Gastroesophageal sphincter (tissue), 4 donors: ENCODE measurements around the gene TFF3. TPM values are rescaled to one million over a fixed set of nuclear protein-coding genes. Genes with fewer than 3 reads are reported as not detected.

Source experiments
- ATAC-seq: fragments of 150-250 bp; one replicate; pipeline ENCODE4 v1.9.1; 2016; ENCODE audit warnings: mild to moderate bottlenecking, moderate library complexity
- H3K27ac ChIP-seq, 4 donors: fragments of 200-600 bp; sonication (generic) in 3 of 4; 1 replicate in 3 of 4; 2 replicates in 1 of 4; pipeline ENCODE4 v1.5.1; 2016 to 2019
- H3K27me3 ChIP-seq: fragments of 200-600 bp; sonication (generic); one replicate; pipeline ENCODE4 v1.5.1; 2019
- H3K36me3 ChIP-seq, 2 donors: fragments of 200-600 bp; sonication (generic); one replicate each; pipeline ENCODE4 v1.5.1; 2019; ENCODE audit warnings: control low read depth in 1 of 2
- H3K4me1 ChIP-seq, 3 donors: fragments of 200-600 bp; sonication (generic); 1 replicate in 2 of 3; 2 replicates in 1 of 3; pipeline ENCODE4 v1.5.1; 2016 to 2019; ENCODE audit warnings: control low read depth in 2 of 3
- H3K4me3 ChIP-seq, 2 donors: fragments of 200-600 bp; sonication (generic); one replicate each; pipeline ENCODE4 v1.5.1; 2019; ENCODE audit warnings: mild to moderate bottlenecking in 1 of 2, moderate library complexity in 1 of 2
- H3K9me3 ChIP-seq, 3 donors: fragments of 200-600 bp; sonication (generic); one replicate each; pipeline ENCODE4 v1.5.1; 2017 to 2019; ENCODE audit warnings: control low read depth in 2 of 3
- CTCF ChIP-seq, 4 experiments: fragments of 200-600 bp in 2 of 4; fragments of 450-650 bp in 2 of 4; sonication (generic) in 1 of 4; IDR thresholded peaks; one replicate each; pipeline ENCODE4 v1.5.1; 2017 to 2019; ENCODE audit warnings: antibody characterized with exemption in 4 of 4, mild to moderate bottlenecking in 2 of 4, moderate library complexity in 2 of 4
- EP300 ChIP-seq: sonication (generic); formaldehyde crosslinking; IDR thresholded peaks from one replicate; pipeline ENCODE4 v1.6.1; 2017; ENCODE audit warnings: antibody characterized with exemption, mild to moderate bottlenecking
- POLR2A ChIP-seq, 2 donors: fragments of 450-650 bp; IDR thresholded peaks; one replicate each; pipeline ENCODE4 v1.6.1; 2017; ENCODE audit warnings: antibody characterized with exemption in 2 of 2, mild to moderate bottlenecking in 2 of 2, moderate library complexity in 1 of 2
- POLR2AphosphoS5 ChIP-seq: sonication (generic); formaldehyde crosslinking; IDR thresholded peaks from one replicate; pipeline ENCODE4 v1.6.1; 2017; ENCODE audit warnings: antibody characterized with exemption
- WGBS, 2 donors: methylation state at CpG; one replicate each; pipeline ENCODE4 v1.1.5; 2018; ENCODE audit warnings: low coverage in 1 of 2; 5-methylcytosine and 5-hydroxymethylcytosine counted together
- total RNA-seq, 4 donors: library from RNA; depleted of rRNA; stranded (reverse); fragments of >200 nt; gene quantifications; one replicate each; pipeline ENCODE4 v1.1.0, GENCODE V29; 2016

TFF3 gene
- total RNA-seq, 4 donors from 2014 or later, result 6.4 to 18.2 (median 10.5) TPM

DNA sequence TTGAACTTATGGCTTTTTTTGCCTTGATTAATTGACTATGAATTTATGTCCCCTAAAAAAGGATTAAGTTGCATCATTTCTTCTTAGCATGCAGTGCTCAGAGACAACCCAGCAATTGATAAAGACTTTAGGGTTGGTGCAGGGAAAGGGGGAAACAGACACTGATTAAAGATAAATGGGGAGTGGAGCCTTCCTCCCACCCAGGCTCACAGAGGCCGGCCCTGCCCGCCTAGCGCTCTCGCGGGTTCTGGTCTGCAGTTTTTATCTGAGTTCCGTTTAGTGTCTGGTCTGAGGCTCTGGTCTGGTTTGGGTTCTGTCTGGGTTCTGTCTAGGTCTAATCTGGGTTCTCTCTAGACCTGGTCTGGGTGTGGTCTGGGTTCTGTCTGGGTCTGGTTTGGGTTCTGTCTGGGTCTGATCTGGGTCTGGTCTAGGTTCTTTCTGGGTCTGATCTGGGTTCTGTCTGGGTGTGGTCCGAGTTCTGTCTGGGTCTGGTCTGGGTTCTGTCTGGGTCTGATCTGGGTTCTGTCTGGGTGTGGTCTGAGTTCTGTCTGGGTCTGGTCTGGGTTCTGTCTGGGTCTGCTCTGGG lies 48.1 kb downstream of the TFF3 start:
- no peak for ATAC-seq
- WGBS, 2 donors, result 87 to 89% methylated on average over 5 to 6 of the region's 7 CpGs
- H3K27me3 ChIP-seq, result no peaks in the 10 kb centered on the region

DNA sequence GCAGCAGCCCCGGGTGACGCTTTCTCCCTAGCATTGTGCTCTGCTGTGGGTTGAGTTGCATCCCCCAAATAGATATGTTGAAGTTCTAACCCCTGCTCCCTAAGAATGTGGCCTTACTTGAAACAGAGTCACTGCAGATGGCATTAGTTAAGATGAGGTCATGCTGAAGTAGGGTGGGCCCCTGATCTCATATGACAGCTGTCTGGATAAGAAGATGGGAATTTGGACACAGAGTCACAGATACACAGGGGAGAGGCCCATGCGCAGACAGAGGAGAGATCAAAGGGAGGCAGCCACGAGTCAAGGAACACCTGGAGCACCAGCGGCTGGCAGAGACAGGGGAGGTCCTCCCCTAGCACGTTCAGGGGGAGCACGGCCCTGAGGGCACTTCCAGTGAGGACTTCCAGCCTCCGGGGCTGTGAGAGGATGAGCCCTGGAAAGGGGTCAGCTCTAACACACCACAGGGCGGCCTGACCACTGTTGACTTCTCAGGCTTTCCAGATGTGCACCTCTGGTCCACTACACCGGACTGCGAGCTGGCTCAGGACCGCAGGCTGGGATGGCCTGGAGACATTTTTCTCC lies 49.9 kb downstream of the TFF3 start:
- H3K36me3 ChIP-seq, result no peaks in the 10 kb centered on the region
- no peaks in the 10 kb centered on the region for H3K9me3 ChIP-seq
- no peak overlapping the region for H3K4me3 ChIP-seq
- no peaks in the 10 kb centered on the region for H3K27me3 ChIP-seq
- no peak overlapping the region for H3K27ac ChIP-seq
- peaks cover 0 to 37% (median 25%) of the 10 kb centered on the region in 3 donors for H3K4me1 ChIP-seq
- TF ChIP-seq CTCF (IDR thresholded peaks at IDR 0.05), result no peak
- no peak for TF ChIP-seq EP300
- no peak for TF ChIP-seq POLR2A (IDR thresholded peaks at IDR 0.05)
- TF ChIP-seq POLR2AphosphoS5, result no peak
- ATAC-seq, result no peak
- WGBS, 2 donors, result 79% methylated on average over 7 of the region's 12 CpGs

More for the DNA sequence above, 48.1 kb downstream of the TFF3 start:
- Histone ChIP-seq H3K4me1 (peaks cover 0 to 20% (median 17%) of the 10 kb centered on the region in 3 donors), H3K9me3 (no peaks in the 10 kb centered on the region), H3K36me3 (peaks cover 0 to 12% of the 10 kb centered on the region in 2 donors), H3K27ac (no peak overlapping the region), H3K4me3 (no peak overlapping the region)
- TF ChIP-seq POLR2AphosphoS5 (no peak), CTCF (IDR thresholded peaks at IDR 0.05) (no peak), EP300 (no peak), POLR2A (IDR thresholded peaks at IDR 0.05) (no peak)

DNA sequence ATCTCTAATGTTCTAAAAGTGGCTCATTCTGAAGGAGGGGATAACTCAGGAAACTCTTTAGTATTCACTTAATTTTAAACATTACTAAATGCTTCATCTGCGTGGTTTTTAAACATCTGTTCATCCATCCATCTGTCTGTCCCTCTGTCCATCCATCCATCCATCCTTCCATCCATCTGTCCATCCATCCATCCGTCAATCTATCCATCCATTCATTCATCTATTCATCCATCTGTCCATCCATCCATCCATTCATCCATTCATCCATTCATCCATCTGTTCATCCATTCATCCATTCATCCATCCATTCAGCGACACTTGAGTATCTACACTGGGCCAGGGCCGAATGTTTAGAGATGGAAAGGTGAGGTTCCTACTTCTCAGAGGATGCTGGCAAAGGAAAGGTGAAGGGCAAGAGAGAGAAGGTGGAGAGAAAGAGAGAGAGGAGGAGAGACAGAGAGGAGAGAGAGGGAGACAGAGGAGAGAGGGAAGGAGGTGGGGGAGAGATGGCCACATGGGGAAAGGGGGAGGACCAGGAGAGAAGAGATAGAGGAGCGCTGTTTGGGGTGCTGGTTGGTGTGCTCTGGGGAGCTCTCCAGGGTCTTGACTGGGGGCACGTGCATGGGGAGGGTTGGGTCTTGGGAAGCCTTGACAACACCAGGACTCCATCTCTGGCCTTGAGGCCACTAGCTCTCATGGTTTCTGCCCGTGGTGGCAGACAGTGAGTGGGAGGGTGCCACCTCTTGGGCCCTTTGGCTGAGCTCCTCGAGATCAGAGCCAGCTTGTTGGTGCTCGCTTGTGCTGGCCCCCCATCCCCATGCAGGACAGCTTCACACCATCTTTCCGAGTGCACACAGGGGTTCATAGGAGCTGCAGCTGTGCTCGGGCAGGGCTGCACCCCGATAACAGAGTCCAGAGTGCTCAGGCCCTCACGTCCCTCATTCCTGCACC lies 50.7 kb downstream of the TFF3 start:
- 79 to 86% methylated on average over 5 to 9 of the region's 13 CpGs for WGBS, 2 donors
- Histone ChIP-seq H3K4me1 (peaks cover 0 to 45% (median 28%) of the 10 kb centered on the region in 3 donors), H3K4me3 (no peak overlapping the region), H3K27me3 (no peaks in the 10 kb centered on the region), H3K9me3 (no peaks in the 10 kb centered on the region), H3K36me3 (no peaks in the 10 kb centered on the region), H3K27ac (peak overlapping the region in 3 of 4 donors; percentile 70 to 72 (median 70))
- ATAC-seq, result no peak
- TF ChIP-seq EP300 (no peak), CTCF (IDR thresholded peaks at IDR 0.05) (no peak), POLR2AphosphoS5 (no peak), POLR2A (IDR thresholded peaks at IDR 0.05) (no peak)

GRCh38 chr21:42263591-42264131 lies 51.5 kb downstream of the TFF3 start:
- H3K36me3 ChIP-seq, result no peaks in the 10 kb centered on the region
- no peaks in the 10 kb centered on the region for H3K9me3 ChIP-seq
- H3K27me3 ChIP-seq, result no peaks in the 10 kb centered on the region
- WGBS, 2 donors, result 71 to 77% methylated on average over 5 to 12 of the region's 18 CpGs
- peak; percentile 56 for ATAC-seq
- peak overlapping the region in 3 of 4 donors; percentile 70 to 72 (median 70) for H3K27ac ChIP-seq
- H3K4me1 ChIP-seq, result peaks cover 0 to 54% (median 31%) of the 10 kb centered on the region in 3 donors
- TF ChIP-seq EP300, result no peak
- peak; percentile 7 for TF ChIP-seq POLR2AphosphoS5
- H3K4me3 ChIP-seq, result no peak overlapping the region

- Histone ChIP-seq H3K27ac (peak overlapping the region in 3 of 4 donors; percentile 70 to 72 (median 70)), H3K9me3 (no peaks in the 10 kb centered on the region), H3K4me1 (peaks cover 0 to 61% (median 31%) of the 10 kb centered on the region in 3 donors), H3K27me3 (no peaks in the 10 kb centered on the region), H3K4me3 (no peak overlapping the region), H3K36me3 (no peaks in the 10 kb centered on the region)
- WGBS, 2 donors, result 19 to 32% methylated on average over 4 to 11 of the region's 11 CpGs
- no peak for TF ChIP-seq EP300
- no peak for TF ChIP-seq CTCF (IDR thresholded peaks at IDR 0.05)
- TF ChIP-seq POLR2AphosphoS5, result peak; percentile 39
- no peak for TF ChIP-seq POLR2A (IDR thresholded peaks at IDR 0.05)
- peak; percentile 55 for ATAC-seq
These were observed 52.4 kb downstream of the TFF3 start for GRCh38 chr21:42262831-42263231.
